H1 (cell line): ENCODE data around the gene WDR49. TPM values are rescaled to one million over a fixed set of nuclear protein-coding genes. Genes with fewer than 3 reads are reported as not detected.

Experiments
- CTCF ChIA-PET: fragments of 300-600 bp; sonication (Branson Sonifier 250); formaldehyde crosslinking; loops from one replicate; lab custom pipeline; 2021; ENCODE audit not compliant: partially characterized antibody; lab: Charles Lee
- POLR2A ChIA-PET: fragments of 300-600 bp; sonication (Branson Sonifier 250); formaldehyde crosslinking; loops from one replicate; lab custom pipeline; 2021; ENCODE audit warnings: inconsistent platforms; ENCODE audit not compliant: partially characterized antibody; lab: Charles Lee
- DNase-seq, 2 experiments: peaks; one replicate each; pipeline versions ENCODE4 v3.0.0 to v3.0.0-alpha.2; 2010 to 2022; ENCODE audit warnings: low spot score in 2 of 2, low read depth in 1 of 2, mixed read lengths in 1 of 2
- FAIRE-seq: peaks from 2 replicates; lab custom pipeline; 2011; peaks lifted over from hg19 to GRCh38; lab: Jason Lieb, UNC
- H2AFZ ChIP-seq: 2 replicates; pipeline ENCODE4 v1.8.1; 2012; ENCODE audit warnings: low read length, inconsistent platforms
- H2AK5ac ChIP-seq: 2 replicates; pipeline ENCODE4 v1.6.1; 2013; ENCODE audit warnings: low read depth, low read length
- H2BK120ac ChIP-seq: replicated peaks from 2 replicates; pipeline ENCODE3; 2013; ENCODE audit warnings: low read depth, low read length, inconsistent platforms
- H2BK12ac ChIP-seq: 2 replicates; pipeline ENCODE4 v1.6.1; 2013; ENCODE audit warnings: low read depth, low read length
- H2BK15ac ChIP-seq: 2 replicates; pipeline ENCODE4 v1.6.1; 2013; ENCODE audit warnings: low read length
- H2BK20ac ChIP-seq: 2 replicates; pipeline ENCODE4 v1.6.1; 2013; ENCODE audit warnings: low read length
- H2BK5ac ChIP-seq: 2 replicates; pipeline ENCODE4 v1.6.1; 2013; ENCODE audit warnings: low read depth, low read length
- H3K14ac ChIP-seq: 2 replicates; pipeline ENCODE4 v1.6.1; 2013; ENCODE audit warnings: inconsistent platforms; ENCODE audit not compliant: insufficient read length
- H3K18ac ChIP-seq: 2 replicates; pipeline ENCODE4 v1.6.1; 2013; ENCODE audit warnings: low read length; ENCODE audit errors: extremely low read depth
- H3K23ac ChIP-seq: 2 replicates; pipeline ENCODE4 v1.6.1; 2013; ENCODE audit warnings: inconsistent platforms; ENCODE audit not compliant: insufficient read length
- H3K23me2 ChIP-seq: 2 replicates; pipeline ENCODE4 v1.6.1; 2013; ENCODE audit warnings: low read depth, low read length
- H3K27ac ChIP-seq: 2 replicates; pipeline ENCODE4 v1.6.1; 2011; ENCODE audit warnings: low read depth, low read length, inconsistent platforms
- H3K27me3 ChIP-seq, 4 experiments: replicated peaks in 1 of 4; 1 replicate in 1 of 4; 2 replicates in 3 of 4; pipeline versions ENCODE4 v1.6.1 to v1.8.1; 2011 to 2013; ENCODE audit warnings: low read length in 3 of 4, mild to moderate bottlenecking in 3 of 4, inconsistent platforms in 2 of 4, mixed read lengths in 2 of 4, moderate library complexity in 1 of 4; ENCODE audit not compliant: control insufficient read depth in 3 of 4, insufficient read depth in 3 of 4; ENCODE audit errors: extremely low read depth in 1 of 4
- H3K36me3 ChIP-seq, 4 experiments: 2 replicates each; pipeline versions ENCODE4 v1.6.1 to v1.8.1; 2011 to 2013; ENCODE audit warnings: mild to moderate bottlenecking in 4 of 4, low read length in 3 of 4, moderate library complexity in 2 of 4, control low read depth in 1 of 4, inconsistent platforms in 1 of 4; ENCODE audit not compliant: insufficient read depth in 4 of 4, control insufficient read depth in 2 of 4
- H3K4ac ChIP-seq: replicated peaks from 2 replicates; pipeline ENCODE3; 2013; ENCODE audit warnings: low read length, low read depth, mixed read lengths, inconsistent platforms; ENCODE audit not compliant: insufficient read length
- H3K4me1 ChIP-seq, 4 experiments: replicated peaks in 1 of 4; 1 replicate in 1 of 4; 2 replicates in 3 of 4; pipeline versions ENCODE4 v1.6.1 to v1.8.1; 2011 to 2013; ENCODE audit warnings: low read length in 3 of 4, inconsistent platforms in 2 of 4, mixed read lengths in 1 of 4; ENCODE audit not compliant: insufficient read depth in 4 of 4, control insufficient read depth in 3 of 4
- H3K4me2 ChIP-seq, 2 experiments: 2 replicates each; pipeline versions ENCODE4 v1.6.1 to v1.8.1; 2011 to 2013; ENCODE audit warnings: low read depth in 2 of 2, low read length in 2 of 2, control low read depth in 1 of 2, inconsistent platforms in 1 of 2, mild to moderate bottlenecking in 1 of 2; ENCODE audit not compliant: insufficient read depth in 1 of 2
- H3K4me3 ChIP-seq, 4 experiments: fragments of 200-600, 300-600 bp in 1 of 4; sonication (generic), shearing (Covaris generic), sonication (Bioruptor Twin) in 1 of 4; 2 replicates each; pipeline versions ENCODE4 v1.5.1 to v1.8.1; 2011 to 2016; ENCODE audit warnings: low read length in 4 of 4, low read depth in 3 of 4, control low read depth in 2 of 4, inconsistent platforms in 2 of 4, mild to moderate bottlenecking in 2 of 4, mixed read lengths in 1 of 4, moderate library complexity in 1 of 4; ENCODE audit not compliant: insufficient read depth in 2 of 4; ENCODE audit errors: extremely low read depth in 1 of 4
- H3K56ac ChIP-seq: replicated peaks from 2 replicates; pipeline ENCODE3; 2013; ENCODE audit warnings: low read depth, mild to moderate bottlenecking, mixed read lengths, low read length, inconsistent platforms; ENCODE audit not compliant: insufficient read length
- H3K79me1 ChIP-seq: 2 replicates; pipeline ENCODE4 v1.6.1; 2013; ENCODE audit warnings: low read depth, low read length, control low read depth
- H3K79me2 ChIP-seq, 2 experiments: 2 replicates each; pipeline versions ENCODE4 v1.6.1 to v1.8.1; 2012 to 2013; ENCODE audit warnings: low read length in 2 of 2, mild to moderate bottlenecking in 2 of 2, inconsistent platforms in 1 of 2; ENCODE audit not compliant: insufficient read depth in 2 of 2, control insufficient read depth in 1 of 2
- H3K9ac ChIP-seq, 4 experiments: replicated peaks in 1 of 4; 1 replicate in 1 of 4; 2 replicates in 3 of 4; pipeline versions ENCODE4 v1.6.1 to v1.8.1; 2011 to 2013; ENCODE audit warnings: low read depth in 3 of 4, low read length in 3 of 4, control low read depth in 2 of 4, mild to moderate bottlenecking in 2 of 4, moderate library complexity in 2 of 4, inconsistent platforms in 1 of 4; ENCODE audit errors: extremely low read depth in 1 of 4
- H3K9me3 ChIP-seq, 2 experiments: 2 replicates each; pipeline versions ENCODE4 v1.6.1 to v1.8.1; 2012 to 2013; ENCODE audit warnings: mild to moderate bottlenecking in 2 of 2, moderate library complexity in 2 of 2, control low read depth in 1 of 2, inconsistent platforms in 1 of 2, low read depth in 1 of 2, low read length in 1 of 2, mixed read lengths in 1 of 2; ENCODE audit not compliant: insufficient read depth in 2 of 2
- H4K20me1 ChIP-seq, 2 experiments: replicated peaks in 1 of 2; 2 replicates each; pipeline versions ENCODE3 to v1.8.1; 2011 to 2013; ENCODE audit warnings: inconsistent platforms in 2 of 2, low read length in 2 of 2, mild to moderate bottlenecking in 1 of 2; ENCODE audit not compliant: insufficient read depth in 2 of 2, control insufficient read depth in 1 of 2
- H4K5ac ChIP-seq: 2 replicates; pipeline ENCODE4 v1.6.1; 2013; ENCODE audit warnings: low read length, low read depth, mixed read lengths, inconsistent platforms; ENCODE audit not compliant: insufficient read length
- H4K8ac ChIP-seq: 2 replicates; pipeline ENCODE4 v1.8.0; 2013; ENCODE audit warnings: mild to moderate bottlenecking, moderate library complexity, low read length, inconsistent platforms; ENCODE audit not compliant: insufficient read depth; ENCODE audit errors: extremely low read depth
- H4K91ac ChIP-seq: replicated peaks from 2 replicates; pipeline ENCODE3; 2013; ENCODE audit warnings: low read length, mixed read lengths, inconsistent platforms; ENCODE audit not compliant: insufficient read length
- ASH2L ChIP-seq: fragments of 200-600, 300-600 bp; sonication (generic); IDR thresholded peaks from one replicate; pipeline ENCODE4 v1.7.1; 2017; ENCODE audit warnings: low read length
- FOSL1 ChIP-seq: IDR thresholded peaks from 2 replicates; pipeline ENCODE4 v1.6.1; 2011; ENCODE audit warnings: mild to moderate bottlenecking, low read depth, low read length, moderate library complexity; ENCODE audit not compliant: insufficient read depth
- GABPA ChIP-seq: IDR thresholded peaks from 2 replicates; pipeline ENCODE4 v1.6.1; 2011; ENCODE audit warnings: mild to moderate bottlenecking, low read length, moderate library complexity, borderline replicate concordance; ENCODE audit not compliant: insufficient read depth
- GTF2F1 ChIP-seq: IDR thresholded peaks from 2 replicates; pipeline ENCODE4 v1.6.1; 2012; ENCODE audit warnings: low read depth, low read length, improper control_type of control experiment, borderline replicate concordance
- HDAC6 ChIP-seq: IDR thresholded peaks from one replicate; pipeline ENCODE4 v1.7.1; 2012; ENCODE audit warnings: low read depth, mild to moderate bottlenecking, inconsistent platforms, low read length, moderate library complexity
- JUND ChIP-seq: IDR thresholded peaks from 2 replicates; pipeline ENCODE4 v1.6.1; 2011; ENCODE audit warnings: mild to moderate bottlenecking, improper control_type of control experiment, low read length
- KDM4A ChIP-seq: IDR thresholded peaks from one replicate; pipeline ENCODE4 v1.7.1; 2012; ENCODE audit warnings: low read depth, mild to moderate bottlenecking, moderate library complexity, low read length, inconsistent platforms; ENCODE audit not compliant: severe bottlenecking
- RFX5 ChIP-seq: IDR thresholded peaks from 2 replicates; pipeline ENCODE4 v1.6.1; 2011; ENCODE audit warnings: low read depth, low read length, improper control_type of control experiment, borderline replicate concordance
- SIX5 ChIP-seq: IDR thresholded peaks from 2 replicates; pipeline ENCODE4 v1.6.1; 2011; ENCODE audit warnings: mild to moderate bottlenecking, low read depth, low read length
- YY1 ChIP-seq: IDR thresholded peaks from 2 replicates; pipeline ENCODE4 v1.6.1; 2011; ENCODE audit warnings: low read depth, mild to moderate bottlenecking, low read length
- WGBS, 2 experiments: shearing (Covaris generic) in 1 of 2; methylation state at CpG; one replicate each; pipeline versions ENCODE4 v1.1.6 to v1.1.7; 2013 to 2015; ENCODE audit warnings: low lambda C conversion rate in 2 of 2, mixed read lengths in 2 of 2, inconsistent platforms in 1 of 2, low coverage in 1 of 2, missing lambda C conversion rate in 1 of 2; ENCODE audit not compliant: insufficient replicate concordance in 2 of 2, insufficient coverage in 1 of 2, insufficient read length in 1 of 2; ENCODE audit errors: extremely low coverage in 1 of 2, missing lambda C conversion rate in 1 of 2; 5-methylcytosine and 5-hydroxymethylcytosine counted together
- polyA plus RNA-seq, 7 experiments: library from polyadenylated mRNA; depleted of rRNA in 3 of 7; stranded (reverse) in 5 of 7; unstranded in 2 of 7; fragments of >200 nt in 5 of 7; fragments of 200-250 nt in 2 of 7; gene quantifications; 1 replicate in 5 of 7; 2 replicates in 1 of 7; 4 replicates in 1 of 7; pipeline versions ENCODE4 v1.2.1 to v1.2.3, GENCODE V29; 2011 to 2013; ENCODE audit warnings: missing spikeins in 2 of 7, mixed read lengths in 2 of 7
- total RNA-seq: library from RNA; stranded (reverse); fragmentation: NEBNext Ultra II Directional; extraction: Animal tissue kit (Norgen Biotek cat#: 25700); gene quantifications from 2 replicates; pipeline ENCODE4 v1.2.1, GENCODE V29; 2021

The WDR49 gene
- total and polyA plus RNA-seq, 2 of the 8 experiments (the other 6 are each of a cell fraction or from before 2014, with no cell fraction given), result 0.50 to 1.7 TPM

DNA sequence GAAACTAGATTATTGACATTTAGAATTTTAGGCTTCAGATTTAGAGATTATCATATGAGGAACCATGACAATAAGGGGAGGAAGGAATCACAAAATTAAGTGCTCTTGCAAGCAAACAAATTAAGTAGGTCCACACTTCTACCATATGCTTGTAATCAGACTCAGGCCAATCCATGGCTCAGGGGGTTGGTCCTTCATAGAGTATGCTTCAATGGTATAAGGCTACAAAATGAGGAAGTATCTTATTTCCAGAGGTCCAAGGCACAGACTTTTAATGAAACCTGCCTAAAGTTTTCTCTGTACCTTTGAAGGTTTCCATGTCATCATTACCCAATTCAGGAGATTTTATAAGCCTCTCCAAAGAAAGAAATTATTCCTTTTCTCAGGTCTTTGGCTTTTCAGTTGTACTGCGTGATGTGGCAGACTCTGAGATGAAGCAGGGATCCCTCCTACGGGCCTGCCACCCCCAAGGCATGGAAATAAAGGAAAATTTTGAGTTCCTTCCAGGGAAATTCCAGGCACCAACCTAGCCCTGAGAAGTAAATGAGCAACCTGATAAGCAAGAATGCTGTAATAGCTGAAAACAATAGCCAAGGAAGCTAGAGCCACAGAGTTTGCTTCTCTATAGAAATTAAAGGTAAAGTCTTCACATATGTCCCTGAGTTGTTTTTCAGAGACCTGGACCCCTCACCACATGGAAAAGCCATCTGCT is 216.2 kb downstream of the WDR49 start:
- ChIA-PET CTCF (interaction anchor here (0.8 to 1.1 kb wide), 2 partner anchors 16 to 247 kb away, joined by 3 read pairs; no protein-coding TSS in a partner anchor), POLR2A (no interaction called here)
- Histone ChIP-seq H3K9ac (no peak overlapping the region), H2AK5ac (no peak overlapping the region), H3K14ac (no peak overlapping the region), H3K23me2 (no peaks in the 10 kb centered on the region; the same call in 1 of the 2 replicates), H4K20me1 (no peaks in the 10 kb centered on the region), H2BK120ac (no peak overlapping the region), H3K79me1 (no peaks in the 10 kb centered on the region), H3K23ac (no peak overlapping the region), H2BK5ac (no peak overlapping the region), H3K4me1 (peaks cover 0 to 5% (median 2%) of the 10 kb centered on the region in 4 experiments; a peak in 2 of 7 replicates), H2BK15ac (no peak overlapping the region), H3K79me2 (no peaks in the 10 kb centered on the region), H3K27me3 (no peaks in the 10 kb centered on the region), H3K4me3 (no peak overlapping the region), H2BK20ac (no peak overlapping the region), H4K91ac (no peak overlapping the region), H3K18ac (no peak overlapping the region), H3K4me2 (no peak overlapping the region), H3K4ac (no peak overlapping the region), H3K27ac (no peak overlapping the region), H3K9me3 (peaks cover 0 to 3% of the 10 kb centered on the region in 2 experiments; a peak in 1 of 4 replicates), H2AFZ (peak overlapping the region; percentile 82), H3K56ac (no peak overlapping the region), H2BK12ac (no peak overlapping the region), H4K8ac (no peak overlapping the region), H4K5ac (no peak overlapping the region), H3K36me3 (no peaks in the 10 kb centered on the region)
- 82% methylated on average over 2 of the region's 2 CpGs; no CpG with 5 or more reads in 1 of the 2 experiments for WGBS, 2 experiments
- DNase-seq (no peak), FAIRE-seq (no peak)
- TF ChIP-seq FOSL1, result no peak
- TF ChIP-seq GABPA, result no peak
- no peak for TF ChIP-seq RFX5
- no peak for TF ChIP-seq HDAC6
- TF ChIP-seq YY1, result no peak
- no peak for TF ChIP-seq GTF2F1
- no peak for TF ChIP-seq ASH2L
- no peak for TF ChIP-seq SIX5
- TF ChIP-seq JUND, result no peak
- no peak for TF ChIP-seq KDM4A
